ENCODE measurements around the gene PEX6. TPM values are rescaled to one million over a fixed set of nuclear protein-coding genes. Genes with fewer than 3 reads are reported as not detected.

Gene PEX6
- total and polyA plus RNA-seq, 2 of the 13 experiments (the other 11 are each of a cell fraction or from before 2014, with no cell fraction given): 5.1 to 6.7 TPM

- 0 out of 2 replicates have a peak, but pooled peaks have one; percentile 1 for TF ChIP-seq SIN3B (IDR thresholded peaks at IDR 0.05; ENCODE audit: low read length)
- TF ChIP-seq POLR2A (IDR thresholded peaks at IDR 0.05; ENCODE audit: insufficient read depth in 1 of 2, low read depth in 2 of 2, low read length in 2 of 2): 0 out of 4 replicates have a peak, but pooled peaks of 1 of the 2 experiments have one; percentile 18
- TF ChIP-seq SAFB2 (CRISPR knock-in tag; IDR thresholded peaks at IDR 0.05; ENCODE audit: borderline replicate concordance, low read depth): 0 out of 2 replicates have a peak, but pooled peaks have one; percentile 2
- no peak for TF ChIP-seq ADNP (CRISPR knock-in tag; IDR thresholded peaks at IDR 0.05)
- no peak for TF ChIP-seq ZNF460 (CRISPR knock-in tag; IDR thresholded peaks at IDR 0.05; ENCODE audit: borderline replicate concordance)
- 0 out of 2 replicates have a peak, but pooled peaks have one; percentile 3 for TF ChIP-seq SMAD1 (CRISPR knock-in tag; IDR thresholded peaks at IDR 0.05; ENCODE audit: borderline replicate concordance, low read depth)
- TF ChIP-seq ZBTB2 (CRISPR knock-in tag; IDR thresholded peaks at IDR 0.05; ENCODE audit: low read depth): peak; percentile 6; the same call in 1 of the 2 replicates
- TF ChIP-seq TAF1 (CRISPR knock-in tag; IDR thresholded peaks at IDR 0.05): 0 out of 2 replicates have a peak, but pooled peaks have one; percentile 7
- TF ChIP-seq SNAI1 (CRISPR knock-in tag; IDR thresholded peaks at IDR 0.05; ENCODE audit: borderline replicate concordance): 0 out of 2 replicates have a peak, but pooled peaks have one; percentile 45
- peak; percentile 68 for TF ChIP-seq ASH2L (IDR thresholded peaks at IDR 0.05; ENCODE audit: insufficient read length, low read depth, low read length)
- 0 out of 2 replicates have a peak, but pooled peaks have one; percentile 12 for TF ChIP-seq ZFP37 (CRISPR knock-in tag; IDR thresholded peaks at IDR 0.05; ENCODE audit: borderline replicate concordance)
- TF ChIP-seq ZBTB40 (IDR thresholded peaks at IDR 0.05): no peak
- TF ChIP-seq ZBTB40 (CRISPR knock-in tag; IDR thresholded peaks at IDR 0.05): no peak; the same call in 1 of the 2 replicates
- peak; percentile 6; the same call in 1 of the 2 replicates for TF ChIP-seq ZNF263 (CRISPR knock-in tag; IDR thresholded peaks at IDR 0.05)
- TF ChIP-seq ZNF598 (CRISPR knock-in tag; IDR thresholded peaks at IDR 0.05; ENCODE audit: borderline replicate concordance): 0 out of 2 replicates have a peak, but pooled peaks have one; percentile 19
- TF ChIP-seq ZNF343 (CRISPR knock-in tag; IDR thresholded peaks at IDR 0.05): no peak
These were observed 34.3 kb upstream of the PEX6 start (continued) for GRCh38 chr6:43013097-43013842.

All from HepG2 (cell line).